Gastroesophageal sphincter (tissue), 4 donors: ENCODE results near the gene PYGM. TPM values are rescaled to one million over a fixed set of nuclear protein-coding genes. Genes with fewer than 3 reads are reported as not detected.
A peak's percentile ranks its signal among the peaks of the same experiment; 100 is the strongest.

Experiments
- ATAC-seq: fragments of 150-250 bp; one replicate; pipeline ENCODE4 v1.9.1; 2016; ENCODE audit warnings: mild to moderate bottlenecking, moderate library complexity
- H3K27ac ChIP-seq, 4 donors: fragments of 200-600 bp; sonication (generic) in 3 of 4; 1 replicate in 3 of 4; 2 replicates in 1 of 4; pipeline ENCODE4 v1.5.1; 2016 to 2019
- H3K27me3 ChIP-seq: fragments of 200-600 bp; sonication (generic); one replicate; pipeline ENCODE4 v1.5.1; 2019
- H3K36me3 ChIP-seq, 2 donors: fragments of 200-600 bp; sonication (generic); one replicate each; pipeline ENCODE4 v1.5.1; 2019; ENCODE audit warnings: control low read depth in 1 of 2
- H3K4me1 ChIP-seq, 3 donors: fragments of 200-600 bp; sonication (generic); 1 replicate in 2 of 3; 2 replicates in 1 of 3; pipeline ENCODE4 v1.5.1; 2016 to 2019; ENCODE audit warnings: control low read depth in 2 of 3
- H3K4me3 ChIP-seq, 2 donors: fragments of 200-600 bp; sonication (generic); one replicate each; pipeline ENCODE4 v1.5.1; 2019; ENCODE audit warnings: mild to moderate bottlenecking in 1 of 2, moderate library complexity in 1 of 2
- H3K9me3 ChIP-seq, 3 donors: fragments of 200-600 bp; sonication (generic); one replicate each; pipeline ENCODE4 v1.5.1; 2017 to 2019; ENCODE audit warnings: control low read depth in 2 of 3
- EP300 ChIP-seq: sonication (generic); formaldehyde crosslinking; IDR thresholded peaks from one replicate; pipeline ENCODE4 v1.6.1; 2017; ENCODE audit warnings: antibody characterized with exemption, mild to moderate bottlenecking
- POLR2A ChIP-seq, 2 donors: fragments of 450-650 bp; IDR thresholded peaks; one replicate each; pipeline ENCODE4 v1.6.1; 2017; ENCODE audit warnings: antibody characterized with exemption in 2 of 2, mild to moderate bottlenecking in 2 of 2, moderate library complexity in 1 of 2
- POLR2AphosphoS5 ChIP-seq: sonication (generic); formaldehyde crosslinking; IDR thresholded peaks from one replicate; pipeline ENCODE4 v1.6.1; 2017; ENCODE audit warnings: antibody characterized with exemption
- WGBS, 2 donors: methylation state at CpG; one replicate each; pipeline ENCODE4 v1.1.5; 2018; ENCODE audit warnings: low coverage in 1 of 2; 5-methylcytosine and 5-hydroxymethylcytosine counted together
- total RNA-seq, 4 donors: library from RNA; depleted of rRNA; stranded (reverse); fragments of >200 nt; gene quantifications; one replicate each; pipeline ENCODE4 v1.1.0, GENCODE V29; 2016
- TF ChIP-seq, protein P1 (sequence below), 4 experiments: fragments of 200-600 bp in 2 of 4; fragments of 450-650 bp in 2 of 4; sonication (generic) in 1 of 4; IDR thresholded peaks; one replicate each; pipeline ENCODE4 v1.5.1; 2017 to 2019; ENCODE audit warnings: antibody characterized with exemption in 4 of 4, mild to moderate bottlenecking in 2 of 4, moderate library complexity in 2 of 4

Gene PYGM
- total RNA-seq, 4 donors from 2014 or later = 10.5 to 55.2 (median 32.8) TPM

DNA sequence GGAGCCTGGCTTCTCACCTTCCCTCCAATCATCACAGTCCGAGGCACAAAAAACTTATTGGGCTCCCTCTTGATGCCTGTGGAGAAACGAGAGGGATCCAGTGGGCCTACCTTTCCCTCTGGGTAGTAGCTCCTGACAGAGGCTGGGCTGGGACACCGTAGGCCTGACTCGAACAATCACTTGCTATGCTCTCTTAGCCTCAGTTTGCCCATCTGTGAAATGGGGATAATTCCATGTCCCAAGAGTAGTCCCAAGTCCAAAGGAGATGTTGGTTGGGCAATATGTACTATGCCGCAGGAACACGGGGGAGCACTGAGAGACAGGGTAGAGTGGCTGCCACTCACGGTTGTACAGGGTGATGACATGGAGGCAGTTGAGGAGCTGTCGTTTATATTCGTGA lies 8.2 kb downstream of the PYGM start:
- H3K4me1 ChIP-seq = peaks cover 0 to 12% (median 0%) of the 10 kb centered on the region in 3 donors
- peak overlapping the region in 3 of 4 donors; percentile 38 to 57 (median 55) for H3K27ac ChIP-seq
- WGBS, 2 donors = 80 to 87% methylated on average over 2 to 4 of the region's 9 CpGs
- peaks cover 0 to 63% of the 10 kb centered on the region in 2 donors for H3K36me3 ChIP-seq
- H3K4me3 ChIP-seq = no peak overlapping the region
- H3K27me3 ChIP-seq = no peaks in the 10 kb centered on the region
- no peak for ATAC-seq
- H3K9me3 ChIP-seq = no peaks in the 10 kb centered on the region
- TF ChIP-seq POLR2AphosphoS5 (no peak), EP300 (no peak), POLR2A (IDR thresholded peaks at IDR 0.05) (no peak)
- TF ChIP-seq, protein P1, sequence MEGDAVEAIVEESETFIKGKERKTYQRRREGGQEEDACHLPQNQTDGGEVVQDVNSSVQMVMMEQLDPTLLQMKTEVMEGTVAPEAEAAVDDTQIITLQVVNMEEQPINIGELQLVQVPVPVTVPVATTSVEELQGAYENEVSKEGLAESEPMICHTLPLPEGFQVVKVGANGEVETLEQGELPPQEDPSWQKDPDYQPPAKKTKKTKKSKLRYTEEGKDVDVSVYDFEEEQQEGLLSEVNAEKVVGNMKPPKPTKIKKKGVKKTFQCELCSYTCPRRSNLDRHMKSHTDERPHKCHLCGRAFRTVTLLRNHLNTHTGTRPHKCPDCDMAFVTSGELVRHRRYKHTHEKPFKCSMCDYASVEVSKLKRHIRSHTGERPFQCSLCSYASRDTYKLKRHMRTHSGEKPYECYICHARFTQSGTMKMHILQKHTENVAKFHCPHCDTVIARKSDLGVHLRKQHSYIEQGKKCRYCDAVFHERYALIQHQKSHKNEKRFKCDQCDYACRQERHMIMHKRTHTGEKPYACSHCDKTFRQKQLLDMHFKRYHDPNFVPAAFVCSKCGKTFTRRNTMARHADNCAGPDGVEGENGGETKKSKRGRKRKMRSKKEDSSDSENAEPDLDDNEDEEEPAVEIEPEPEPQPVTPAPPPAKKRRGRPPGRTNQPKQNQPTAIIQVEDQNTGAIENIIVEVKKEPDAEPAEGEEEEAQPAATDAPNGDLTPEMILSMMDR (IDR thresholded peaks at IDR 0.05) = no peak

DNA sequence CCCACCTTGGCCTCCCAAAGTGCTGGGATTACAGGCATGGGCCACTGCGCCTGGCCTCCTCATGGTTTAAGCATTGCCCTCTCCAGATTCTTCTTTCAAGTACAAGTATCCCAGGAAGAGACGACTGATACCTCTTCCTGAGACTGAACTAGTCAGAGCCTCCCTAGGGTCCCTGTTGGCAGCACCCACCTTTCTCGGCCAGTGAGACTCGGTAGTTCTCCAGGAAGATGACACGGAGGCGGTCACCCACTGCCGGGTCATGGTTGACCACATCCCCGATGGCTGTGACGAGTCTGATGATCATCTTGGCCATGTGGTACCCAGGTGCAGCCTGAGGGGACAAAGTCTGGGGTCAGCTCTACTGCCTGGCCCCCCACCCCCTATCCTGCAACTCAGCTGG lies 8.6 kb downstream of the PYGM start:
- Histone ChIP-seq H3K36me3 (peaks cover 0 to 63% of the 10 kb centered on the region in 2 donors), H3K4me1 (peaks cover 0 to 17% (median 0%) of the 10 kb centered on the region in 3 donors), H3K9me3 (no peaks in the 10 kb centered on the region), H3K4me3 (no peak overlapping the region), H3K27ac (peak overlapping the region in 3 of 4 donors; percentile 38 to 57 (median 55)), H3K27me3 (no peaks in the 10 kb centered on the region)
- no peak for ATAC-seq
- TF ChIP-seq, protein P1 (IDR thresholded peaks at IDR 0.05) = no peak
- TF ChIP-seq POLR2A (IDR thresholded peaks at IDR 0.05) (no peak), POLR2AphosphoS5 (no peak)
- 100% methylated on average over 1 of the region's 9 CpGs; no CpG with 5 or more reads in 1 of the 2 donors for WGBS, 2 donors

DNA sequence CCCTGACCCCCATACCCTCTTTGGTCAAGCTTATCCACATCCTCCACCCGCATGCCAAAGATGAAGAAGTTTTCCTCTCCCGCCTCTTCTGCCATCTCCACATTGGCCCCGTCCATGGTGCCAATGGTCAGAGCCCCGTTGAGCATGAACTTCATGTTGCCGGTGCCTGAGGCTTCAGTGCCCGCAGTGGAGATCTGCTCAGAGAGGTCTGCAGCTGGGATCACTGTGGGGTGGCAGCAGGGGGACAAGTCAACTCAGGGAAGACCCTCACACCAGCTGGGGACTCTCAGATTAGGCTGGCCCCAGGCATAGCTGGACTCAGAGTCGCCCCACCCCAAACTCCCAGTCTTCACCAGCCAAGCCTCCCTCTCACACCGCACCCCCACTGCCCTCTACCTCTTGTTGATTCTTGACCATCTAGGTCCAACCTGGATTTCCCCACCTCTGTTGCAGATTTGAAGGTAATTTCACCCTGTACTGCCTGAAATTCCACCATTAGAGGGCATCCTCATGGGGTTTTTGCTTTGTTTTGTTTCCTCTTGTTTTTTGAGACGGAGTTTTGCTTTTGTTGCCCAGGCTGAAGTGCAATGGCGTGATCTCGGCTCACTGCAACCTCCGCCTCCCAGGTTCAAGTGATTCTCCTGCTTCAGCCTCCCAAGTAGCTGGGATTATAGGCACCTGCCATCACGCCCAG lies 9.3 kb downstream of the PYGM start:
- Histone ChIP-seq H3K36me3 (peaks cover 0 to 63% of the 10 kb centered on the region in 2 donors), H3K27ac (peak overlapping the region in 2 of 4 donors; percentile 38 to 55), H3K27me3 (no peaks in the 10 kb centered on the region), H3K9me3 (no peaks in the 10 kb centered on the region), H3K4me3 (no peak overlapping the region), H3K4me1 (peaks cover 0 to 23% (median 0%) of the 10 kb centered on the region in 3 donors)
- TF ChIP-seq POLR2A (IDR thresholded peaks at IDR 0.05) (no peak), POLR2AphosphoS5 (no peak), EP300 (no peak)
- TF ChIP-seq, protein P1 (IDR thresholded peaks at IDR 0.05) = no peak
- 94% methylated on average over 9 of the region's 13 CpGs; no CpG with 5 or more reads in 1 of the 2 donors for WGBS, 2 donors
- ATAC-seq = no peak

DNA sequence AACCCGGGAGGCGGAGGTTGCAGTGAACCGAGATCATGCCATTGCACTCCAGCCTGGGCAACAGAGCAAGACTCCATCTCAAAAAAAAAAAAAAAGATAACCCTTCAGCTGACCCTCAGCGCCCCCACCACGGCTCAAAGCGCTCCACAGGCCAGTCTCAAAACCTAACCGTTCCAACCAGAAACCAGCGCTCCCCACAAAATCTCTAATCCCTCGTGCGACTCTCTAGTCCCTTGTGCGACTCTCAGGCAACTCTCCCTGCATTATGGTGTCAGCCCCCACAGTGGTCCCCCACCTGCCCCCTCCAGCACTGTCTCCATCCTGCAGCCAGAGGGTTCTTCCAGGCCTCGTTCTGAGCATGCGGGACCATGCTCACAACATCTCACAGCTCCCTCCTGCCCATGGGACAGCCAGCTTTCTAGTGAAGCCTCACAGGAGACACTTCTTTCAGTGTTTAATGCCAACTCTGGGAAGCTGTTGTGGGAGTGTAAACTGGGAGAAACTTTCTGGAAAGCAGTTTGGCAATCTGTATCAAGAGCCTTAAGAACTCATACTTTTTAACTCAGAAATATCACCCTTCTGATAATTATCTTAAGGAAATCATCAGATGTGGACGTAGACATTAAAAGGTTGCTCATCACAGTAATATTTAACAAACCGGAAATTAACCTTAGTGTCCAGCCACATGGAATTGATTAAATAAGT lies 11.7 kb downstream of the PYGM start:
- no peak for ATAC-seq
- H3K27ac ChIP-seq = peak overlapping the region in 3 of 4 donors; percentile 91 to 96 (median 95)
- 75 to 81% methylated on average over 10 to 14 of the region's 15 CpGs for WGBS, 2 donors
- H3K9me3 ChIP-seq = no peaks in the 10 kb centered on the region
- peaks cover 0 to 46% (median 12%) of the 10 kb centered on the region in 3 donors for H3K4me1 ChIP-seq
- no peak overlapping the region for H3K4me3 ChIP-seq
- peaks cover 0 to 40% of the 10 kb centered on the region in 2 donors for H3K36me3 ChIP-seq
- TF ChIP-seq EP300 = no peak
- TF ChIP-seq POLR2AphosphoS5 = peak; percentile 3
- H3K27me3 ChIP-seq = no peaks in the 10 kb centered on the region

DNA sequence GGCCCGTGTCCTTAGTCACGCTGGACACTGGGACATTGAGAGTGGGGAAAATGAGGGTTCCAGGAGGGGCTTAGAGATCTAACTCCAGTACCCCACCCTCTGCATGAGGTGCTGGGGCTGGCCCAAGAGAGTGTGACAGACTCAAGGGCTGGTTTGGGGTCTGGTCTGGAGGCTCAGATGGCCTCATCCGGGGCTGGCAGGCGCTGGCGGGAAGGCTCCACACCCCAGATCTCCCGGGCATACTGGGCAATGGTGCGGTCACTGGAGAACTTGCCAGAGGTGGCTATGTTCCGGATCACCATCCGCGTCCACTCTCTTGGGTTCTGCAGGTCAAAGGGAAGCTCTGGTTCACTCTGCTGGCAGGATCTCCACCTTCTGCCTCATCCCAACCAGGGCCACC lies 13.3 kb downstream of the PYGM start:
- Histone ChIP-seq H3K27me3 (no peaks in the 10 kb centered on the region), H3K4me3 (peak overlapping the region in 1 of 2 donors; percentile 73), H3K36me3 (peaks cover 0 to 23% of the 10 kb centered on the region in 2 donors), H3K9me3 (no peaks in the 10 kb centered on the region), H3K4me1 (peaks cover 0 to 62% (median 17%) of the 10 kb centered on the region in 3 donors), H3K27ac (peak overlapping the region; percentile 91 to 96 (median 94))
- TF ChIP-seq EP300 (no peak), POLR2A (IDR thresholded peaks at IDR 0.05) (no peak), POLR2AphosphoS5 (no peak)
- TF ChIP-seq, protein P1 (IDR thresholded peaks at IDR 0.05) = no peak
- 24 to 96% methylated on average over 2 to 3 of the region's 10 CpGs for WGBS, 2 donors
- ATAC-seq = no peak
